GM12873 (cell line): Measurements from ENCODE around the gene TIAM2.

ENCODE experiments used
- TF ChIP-seq, protein P1 (sequence below): IDR thresholded peaks from 2 replicates; pipeline ENCODE4 v1.5.1; 2012; ENCODE audit warnings: low read depth, mild to moderate bottlenecking, moderate library complexity, low read length, control low read depth; ENCODE audit not compliant: insufficient read depth; ENCODE audit errors: missing control alignments

The TIAM2 gene

DNA sequence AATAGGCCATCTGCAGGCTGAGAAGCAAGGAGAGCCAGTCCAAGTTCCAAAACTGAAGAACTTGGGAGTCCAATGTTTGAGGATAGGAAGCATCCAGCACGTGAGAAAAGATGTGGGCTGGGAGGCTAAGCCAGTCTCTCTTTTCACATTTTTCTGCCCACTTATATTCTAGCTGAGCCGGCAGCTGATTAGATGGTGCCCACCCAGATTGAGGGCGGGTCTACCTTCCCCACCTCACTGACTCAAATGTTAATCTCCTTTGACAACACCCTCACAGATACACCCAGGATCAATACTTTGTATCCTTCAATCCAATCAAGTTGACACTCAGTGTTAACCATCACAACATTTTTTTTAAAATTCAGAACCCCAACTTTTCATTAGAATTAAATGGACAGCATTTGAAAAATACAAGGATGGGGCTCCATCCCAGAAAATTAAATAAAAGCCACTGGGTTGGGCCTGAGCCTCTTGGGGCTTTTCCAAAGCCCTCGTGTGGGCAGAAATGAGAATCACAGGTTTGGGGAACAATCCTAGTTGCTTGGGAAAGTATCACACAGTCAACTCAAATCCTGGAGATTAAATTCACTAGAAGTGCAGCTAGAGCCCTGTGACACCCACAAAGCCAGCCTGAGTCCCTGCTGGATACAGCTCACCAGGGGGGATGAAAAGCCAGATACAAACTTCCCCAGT is 270.9 kb downstream of the TIAM2 start:
- TF ChIP-seq, protein P1, sequence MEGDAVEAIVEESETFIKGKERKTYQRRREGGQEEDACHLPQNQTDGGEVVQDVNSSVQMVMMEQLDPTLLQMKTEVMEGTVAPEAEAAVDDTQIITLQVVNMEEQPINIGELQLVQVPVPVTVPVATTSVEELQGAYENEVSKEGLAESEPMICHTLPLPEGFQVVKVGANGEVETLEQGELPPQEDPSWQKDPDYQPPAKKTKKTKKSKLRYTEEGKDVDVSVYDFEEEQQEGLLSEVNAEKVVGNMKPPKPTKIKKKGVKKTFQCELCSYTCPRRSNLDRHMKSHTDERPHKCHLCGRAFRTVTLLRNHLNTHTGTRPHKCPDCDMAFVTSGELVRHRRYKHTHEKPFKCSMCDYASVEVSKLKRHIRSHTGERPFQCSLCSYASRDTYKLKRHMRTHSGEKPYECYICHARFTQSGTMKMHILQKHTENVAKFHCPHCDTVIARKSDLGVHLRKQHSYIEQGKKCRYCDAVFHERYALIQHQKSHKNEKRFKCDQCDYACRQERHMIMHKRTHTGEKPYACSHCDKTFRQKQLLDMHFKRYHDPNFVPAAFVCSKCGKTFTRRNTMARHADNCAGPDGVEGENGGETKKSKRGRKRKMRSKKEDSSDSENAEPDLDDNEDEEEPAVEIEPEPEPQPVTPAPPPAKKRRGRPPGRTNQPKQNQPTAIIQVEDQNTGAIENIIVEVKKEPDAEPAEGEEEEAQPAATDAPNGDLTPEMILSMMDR, result no peak

DNA sequence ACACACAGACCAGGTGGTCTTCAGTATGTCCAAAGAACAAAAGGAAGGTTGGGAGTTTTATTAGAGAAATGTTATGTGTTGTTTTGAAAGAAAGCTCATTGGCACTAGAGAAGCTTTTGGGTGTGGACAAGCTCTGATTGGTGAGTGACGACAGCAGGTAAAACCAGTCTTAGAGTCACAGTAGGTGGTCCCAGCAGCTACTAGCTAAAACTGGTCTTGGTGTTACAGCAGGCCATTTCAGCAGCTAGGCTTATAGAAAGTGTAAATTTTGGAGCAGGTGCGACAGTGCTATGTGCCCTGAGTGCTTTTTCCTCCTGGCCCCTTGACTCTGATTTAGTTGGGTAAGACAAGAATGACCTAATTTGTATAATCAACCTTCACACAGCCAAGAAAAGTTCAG is 272.3 kb downstream of the TIAM2 start:
- TF ChIP-seq, protein P1, result no peak

DNA sequence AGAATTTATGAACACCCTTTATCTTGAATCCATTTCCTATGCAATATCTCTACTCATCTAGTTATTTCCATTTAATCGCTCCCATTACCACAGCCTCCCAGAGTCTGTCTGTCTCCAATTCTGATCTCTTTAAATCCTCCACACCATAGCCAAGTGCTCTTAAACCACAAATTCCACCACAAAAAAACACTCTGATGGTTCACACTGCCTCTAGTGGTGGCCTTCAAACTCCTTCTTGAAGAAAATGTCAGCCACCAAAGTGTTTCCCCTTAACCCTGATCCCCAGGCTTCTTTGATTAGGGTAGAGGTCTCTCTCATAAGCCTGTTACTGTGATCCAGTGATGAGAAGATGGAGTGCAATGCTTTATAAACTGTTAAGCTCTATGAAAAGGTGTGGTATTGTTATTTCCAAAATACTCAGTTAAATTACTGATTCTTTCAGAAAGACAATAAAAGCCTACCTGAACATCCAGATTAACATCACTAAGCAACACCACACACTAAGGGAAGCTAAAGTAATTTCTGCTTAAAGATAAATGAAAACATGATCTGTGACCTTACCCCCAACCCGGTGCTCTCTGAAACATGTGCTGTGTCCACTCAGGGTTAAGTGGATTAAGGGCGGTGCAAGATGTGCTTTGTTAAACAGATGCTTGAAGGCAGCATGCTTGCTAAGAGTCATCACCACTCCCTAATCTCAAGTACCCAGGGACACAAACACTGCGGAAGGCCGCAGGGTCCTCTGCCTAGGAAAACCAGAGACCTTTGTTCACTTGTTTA is 273.2 kb downstream of the TIAM2 start:
- TF ChIP-seq, protein P1, result peak; percentile 63

DNA sequence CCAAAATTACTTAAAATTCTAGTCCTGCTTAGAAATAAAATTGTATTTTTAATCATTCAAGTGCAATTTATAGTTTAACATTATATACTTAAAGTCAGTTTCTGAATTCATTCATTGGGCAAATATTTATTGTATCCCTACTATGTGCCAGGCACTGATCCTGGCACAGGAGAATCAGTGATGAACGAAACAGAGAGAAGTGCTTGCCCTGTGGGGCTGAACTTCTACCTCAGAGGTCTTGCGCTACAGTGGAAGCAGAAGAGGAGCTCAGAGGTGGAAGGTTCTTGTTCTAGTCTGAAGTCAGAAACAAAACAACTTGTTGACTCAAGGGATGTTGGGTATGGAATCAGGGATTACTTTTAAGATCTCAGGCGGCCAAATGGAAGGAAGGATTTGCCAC is 274.6 kb downstream of the TIAM2 start:
- TF ChIP-seq, protein P1, result no peak

DNA sequence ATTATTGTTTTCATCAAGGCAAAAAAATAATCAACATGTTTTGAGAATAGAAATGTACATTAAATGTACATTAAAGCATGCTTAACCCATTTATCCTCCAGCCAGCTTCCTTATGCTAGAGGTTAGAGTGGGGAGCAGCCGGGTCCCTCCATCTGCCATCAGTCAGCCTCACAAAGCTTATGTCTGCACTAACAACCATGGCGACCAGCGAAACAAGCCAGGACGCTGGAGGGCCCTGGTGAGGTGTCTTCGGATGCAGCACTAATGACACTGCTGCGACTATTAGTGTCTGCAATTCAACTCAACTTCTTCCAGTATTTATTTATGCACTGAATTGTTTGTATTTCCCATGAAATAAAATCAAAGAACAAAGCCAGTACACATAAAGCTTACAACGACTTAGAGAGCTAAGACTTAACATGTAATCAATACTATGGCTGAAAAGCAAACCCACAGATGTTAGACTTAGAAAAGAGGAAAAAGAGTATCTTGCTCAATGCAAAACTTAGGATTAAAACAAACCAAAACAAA is 275.5 kb downstream of the TIAM2 start:
- TF ChIP-seq, protein P1, result no peak

DNA sequence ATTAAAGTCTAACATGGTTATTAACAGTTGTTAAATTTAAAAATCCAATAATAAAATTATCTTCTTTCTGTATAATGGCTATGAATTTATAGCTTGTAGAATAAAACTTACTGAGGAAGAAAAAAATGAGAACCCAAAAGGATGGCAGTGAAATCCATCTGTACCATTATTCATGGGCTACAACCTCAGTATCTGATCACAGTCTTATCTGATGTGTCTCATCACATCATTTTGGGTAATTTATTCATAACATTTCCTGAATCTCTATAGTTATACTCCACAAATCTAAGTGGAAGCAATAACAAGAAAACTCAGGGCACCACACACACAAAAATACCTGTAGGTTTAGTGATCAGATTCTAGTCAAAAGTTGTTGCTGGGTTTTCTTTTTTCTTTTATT is 276.0 kb downstream of the TIAM2 start:
- TF ChIP-seq, protein P1, result no peak
